ENCODE measurements around the gene RBM10.

Gene RBM10

GRCh38 chrX:47218280-47218919 lies 73.4 kb downstream of the RBM10 start, which contains the start of gene CDK16:
Gene CDK16, plus strand, starts transcription at chrX:47218681. Its CDS starts 4,877 bp downstream, at chrX:47223558.
- DNase-seq (ENCODE audit: low read depth): peak; percentile 50

- DNase-seq (ENCODE audit: low read depth): peak; percentile 28
These were observed 74.1 kb downstream of the RBM10 start for GRCh38 chrX:47218920-47219815.

GRCh38 chrX:47221756-47222155 lies 76.7 kb downstream of the RBM10 start:
- DNase-seq (ENCODE audit: low read depth): no peak

GRCh38 chrX:47222751-47223350 lies 77.8 kb downstream of the RBM10 start:
- no peak for DNase-seq (ENCODE audit: low read depth)

- no peak for DNase-seq (ENCODE audit: low read depth)
These were observed 78.6 kb downstream of the RBM10 start for GRCh38 chrX:47223476-47224250.

GRCh38 chrX:47224266-47224895 lies 79.4 kb downstream of the RBM10 start:
- DNase-seq (ENCODE audit: low read depth): no peak

- DNase-seq (ENCODE audit: low read depth): no peak
These were observed 79.9 kb downstream of the RBM10 start for GRCh38 chrX:47224896-47225290.

- DNase-seq (ENCODE audit: low read depth): no peak
These were observed 81.0 kb downstream of the RBM10 start for GRCh38 chrX:47226071-47226470.

- no peak for DNase-seq (ENCODE audit: low read depth)
These were observed 81.7 kb downstream of the RBM10 start for GRCh38 chrX:47226531-47227333.

- no peak for DNase-seq (ENCODE audit: low read depth)
These were observed 82.2 kb downstream of the RBM10 start for GRCh38 chrX:47227334-47227583.

- no peak for DNase-seq (ENCODE audit: low read depth)
These were observed 83.7 kb downstream of the RBM10 start for GRCh38 chrX:47228550-47229270.

GRCh38 chrX:47229427-47229826 lies 84.4 kb downstream of the RBM10 start:
- no peak for DNase-seq (ENCODE audit: low read depth)

- no peak for DNase-seq (ENCODE audit: low read depth)
These were observed 85.3 kb downstream of the RBM10 start for GRCh38 chrX:47230136-47230868.

GRCh38 chrX:47231167-47231566 lies 86.1 kb downstream of the RBM10 start:
- DNase-seq (ENCODE audit: low read depth): no peak

GRCh38 chrX:47232197-47232802 lies 87.3 kb downstream of the RBM10 start:
- no peak for DNase-seq (ENCODE audit: low read depth)

- peak; percentile 26 for DNase-seq (ENCODE audit: low read depth)
These were observed 87.8 kb downstream of the RBM10 start, which contains the start of gene USP11 for GRCh38 chrX:47232803-47233332. Gene USP11, plus strand, starts transcription at chrX:47233009. Its CDS starts 35 bp downstream, at chrX:47233044.

GRCh38 chrX:47233333-47234113 lies 88.5 kb downstream of the RBM10 start:
- peak; percentile 87 for DNase-seq (ENCODE audit: low read depth)

GRCh38 chrX:47234583-47234982 lies 89.6 kb downstream of the RBM10 start:
- no peak for DNase-seq (ENCODE audit: low read depth)

All from activated T-cell treated with anti-CD3 and anti-CD28 coated beads for 24 hours (primary cell).